ENCODE measurements around the gene TMEM272.

TMEM272 gene

DNA sequence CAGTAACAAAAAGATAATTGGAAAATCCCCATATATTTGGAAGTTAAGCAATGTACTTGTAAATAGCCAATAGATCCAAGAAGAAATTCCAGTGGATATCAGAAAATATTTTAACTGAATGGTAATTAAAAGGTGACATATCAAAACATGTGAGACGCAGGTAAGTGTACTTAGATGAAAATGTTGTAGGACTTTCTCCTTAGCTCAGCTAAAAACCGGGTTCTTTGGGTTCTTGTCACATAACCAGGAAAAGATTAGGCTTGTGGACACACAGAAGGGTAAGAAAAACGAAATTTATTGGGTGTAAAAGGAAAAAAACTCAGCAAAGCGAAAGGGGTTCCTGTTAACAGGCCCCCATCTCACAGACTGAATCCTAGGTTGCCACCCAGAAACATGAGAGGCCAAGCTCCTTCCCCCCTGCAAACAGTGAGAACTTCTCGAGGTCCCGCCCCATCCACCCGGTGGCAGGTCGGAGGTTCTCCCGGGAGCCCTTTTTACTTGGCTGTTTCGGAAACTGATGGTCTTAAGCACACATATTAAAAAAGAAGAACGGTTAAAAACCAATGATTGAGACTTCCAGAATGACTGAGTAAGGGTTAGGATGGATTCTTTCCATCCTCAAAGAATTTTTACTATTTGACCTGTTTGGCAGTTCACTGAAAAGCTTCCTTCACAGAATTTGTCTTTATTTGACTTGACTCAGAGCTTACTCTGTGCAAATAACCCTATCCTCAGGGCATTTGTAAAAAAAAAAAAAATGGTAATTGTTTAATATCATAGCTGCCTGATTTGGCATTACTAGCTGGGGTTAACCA lies 13.7 kb upstream of the TMEM272 start:
- CTCF ChIA-PET, result interaction anchor here (0.5 to 1.0 kb wide), 2 partner anchors 9 to 193 kb away, joined by 3 read pairs; no protein-coding TSS in a partner anchor
- no peak for TF ChIP-seq BHLHE40 (IDR thresholded peaks at IDR 0.05; ENCODE audit: borderline replicate concordance)
- no peak for TF ChIP-seq CTBP1 (IDR thresholded peaks at IDR 0.05; ENCODE audit: borderline replicate concordance)
- TF ChIP-seq HDGF (IDR thresholded peaks at IDR 0.05; ENCODE audit: borderline replicate concordance), result no peak
- TF ChIP-seq SP1 (IDR thresholded peaks at IDR 0.05), result no peak
- no peak for TF ChIP-seq TARDBP (IDR thresholded peaks at IDR 0.05)
- TF ChIP-seq ARNT (IDR thresholded peaks at IDR 0.05), result no peak
- TF ChIP-seq ELF4 (IDR thresholded peaks at IDR 0.05), result no peak
- no peak for TF ChIP-seq LEF1 (IDR thresholded peaks at IDR 0.05; ENCODE audit: borderline replicate concordance)
- TF ChIP-seq FOXM1 (IDR thresholded peaks at IDR 0.05; ENCODE audit: borderline replicate concordance), result no peak
- TF ChIP-seq, protein P1, sequence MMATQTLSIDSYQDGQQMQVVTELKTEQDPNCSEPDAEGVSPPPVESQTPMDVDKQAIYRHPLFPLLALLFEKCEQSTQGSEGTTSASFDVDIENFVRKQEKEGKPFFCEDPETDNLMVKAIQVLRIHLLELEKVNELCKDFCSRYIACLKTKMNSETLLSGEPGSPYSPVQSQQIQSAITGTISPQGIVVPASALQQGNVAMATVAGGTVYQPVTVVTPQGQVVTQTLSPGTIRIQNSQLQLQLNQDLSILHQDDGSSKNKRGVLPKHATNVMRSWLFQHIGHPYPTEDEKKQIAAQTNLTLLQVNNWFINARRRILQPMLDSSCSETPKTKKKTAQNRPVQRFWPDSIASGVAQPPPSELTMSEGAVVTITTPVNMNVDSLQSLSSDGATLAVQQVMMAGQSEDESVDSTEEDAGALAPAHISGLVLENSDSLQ (IDR thresholded peaks at IDR 0.05), result no peak
- TF ChIP-seq ZNF384 (IDR thresholded peaks at IDR 0.05), result no peak
- no peak for TF ChIP-seq FOXK2 (IDR thresholded peaks at IDR 0.05)
- TF ChIP-seq NFRKB (IDR thresholded peaks at IDR 0.05), result no peak
- no peak for TF ChIP-seq L3MBTL2 (conservative IDR thresholded peaks at IDR 0.05)
- TF ChIP-seq SUZ12 (IDR thresholded peaks at IDR 0.05), result no peak
- no peak for TF ChIP-seq FOXA1 (IDR thresholded peaks at IDR 0.05)
- POLR2A ChIA-PET, result no interaction called here
- no peak for DNase-seq (ENCODE audit: extremely low spot score)

DNA sequence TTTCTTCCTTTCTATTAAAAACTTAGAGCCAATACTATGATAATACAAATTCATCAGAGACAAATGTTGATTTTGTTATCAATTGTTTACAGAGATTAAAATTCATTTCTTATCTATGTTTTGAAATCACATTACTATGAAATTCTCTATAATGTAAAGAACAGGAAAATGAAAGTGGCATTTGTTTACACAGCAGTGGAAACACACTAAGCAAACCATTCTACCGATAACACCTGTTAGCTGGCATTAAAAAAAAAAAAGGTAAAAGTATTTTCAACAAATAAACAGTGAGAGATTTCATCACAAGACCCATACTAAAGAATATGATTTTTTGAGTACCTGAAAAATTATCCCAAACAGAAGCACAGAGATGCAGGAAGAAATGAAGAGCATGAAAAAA lies 12.0 kb upstream of the TMEM272 start:
- no peak for TF ChIP-seq SUZ12 (IDR thresholded peaks at IDR 0.05)
- TF ChIP-seq FOXM1 (IDR thresholded peaks at IDR 0.05; ENCODE audit: borderline replicate concordance), result no peak
- TF ChIP-seq BHLHE40 (IDR thresholded peaks at IDR 0.05; ENCODE audit: borderline replicate concordance), result no peak
- TF ChIP-seq FOXA1 (IDR thresholded peaks at IDR 0.05), result no peak
- no peak for TF ChIP-seq TARDBP (IDR thresholded peaks at IDR 0.05)
- CTCF ChIA-PET, result no interaction called here
- POLR2A ChIA-PET, result no interaction called here
- no peak for DNase-seq (ENCODE audit: extremely low spot score)

DNA sequence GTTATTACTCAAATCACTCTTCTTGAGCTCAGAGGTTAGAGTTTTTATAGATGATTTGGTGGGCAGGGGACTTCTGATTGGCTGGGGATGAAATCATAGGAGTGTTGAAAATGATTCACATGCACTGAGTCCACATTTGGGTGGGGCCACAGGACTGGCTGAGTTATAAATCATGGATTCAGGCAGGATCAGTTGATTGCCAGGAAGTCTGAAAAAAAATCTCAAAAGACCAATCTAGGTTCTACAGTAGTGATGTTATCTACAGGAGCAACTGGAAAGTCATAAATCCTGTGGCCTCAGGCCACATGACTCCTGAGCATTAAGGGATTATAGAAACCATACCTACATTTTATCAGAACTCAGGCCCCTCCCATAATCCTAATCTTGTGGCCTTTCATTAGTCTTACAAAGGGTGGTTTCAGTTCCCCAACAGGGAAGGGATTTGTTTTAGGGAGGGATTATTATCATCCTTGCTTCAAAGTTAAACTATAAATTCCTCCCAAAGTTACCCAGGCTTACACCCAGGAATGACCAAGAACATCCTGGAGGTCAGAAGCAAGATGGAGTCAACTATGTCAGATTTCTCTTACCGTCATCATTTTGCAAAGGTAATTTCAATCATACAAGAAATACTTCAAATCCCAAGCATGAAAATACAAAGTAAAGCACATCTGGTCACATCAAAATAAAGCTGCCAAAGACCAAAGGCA lies 11.2 kb upstream of the TMEM272 start:
- CTCF ChIA-PET, result no interaction called here
- TF ChIP-seq SP1 (IDR thresholded peaks at IDR 0.05) (no peak), SUZ12 (IDR thresholded peaks at IDR 0.05) (no peak), ARNT (IDR thresholded peaks at IDR 0.05) (no peak), TARDBP (IDR thresholded peaks at IDR 0.05) (no peak), HDGF (IDR thresholded peaks at IDR 0.05; ENCODE audit: borderline replicate concordance) (no peak), FOXA1 (IDR thresholded peaks at IDR 0.05) (no peak), ZNF384 (IDR thresholded peaks at IDR 0.05) (no peak), NFRKB (IDR thresholded peaks at IDR 0.05) (no peak), FOXM1 (IDR thresholded peaks at IDR 0.05; ENCODE audit: borderline replicate concordance) (no peak), CTBP1 (IDR thresholded peaks at IDR 0.05; ENCODE audit: borderline replicate concordance) (no peak), ELF4 (IDR thresholded peaks at IDR 0.05) (no peak), LEF1 (IDR thresholded peaks at IDR 0.05; ENCODE audit: borderline replicate concordance) (no peak), FOXK2 (IDR thresholded peaks at IDR 0.05) (no peak), BHLHE40 (IDR thresholded peaks at IDR 0.05; ENCODE audit: borderline replicate concordance) (no peak)
- TF ChIP-seq, protein P1 (IDR thresholded peaks at IDR 0.05), result no peak
- POLR2A ChIA-PET, result no interaction called here
- DNase-seq (ENCODE audit: extremely low spot score), result no peak

DNA sequence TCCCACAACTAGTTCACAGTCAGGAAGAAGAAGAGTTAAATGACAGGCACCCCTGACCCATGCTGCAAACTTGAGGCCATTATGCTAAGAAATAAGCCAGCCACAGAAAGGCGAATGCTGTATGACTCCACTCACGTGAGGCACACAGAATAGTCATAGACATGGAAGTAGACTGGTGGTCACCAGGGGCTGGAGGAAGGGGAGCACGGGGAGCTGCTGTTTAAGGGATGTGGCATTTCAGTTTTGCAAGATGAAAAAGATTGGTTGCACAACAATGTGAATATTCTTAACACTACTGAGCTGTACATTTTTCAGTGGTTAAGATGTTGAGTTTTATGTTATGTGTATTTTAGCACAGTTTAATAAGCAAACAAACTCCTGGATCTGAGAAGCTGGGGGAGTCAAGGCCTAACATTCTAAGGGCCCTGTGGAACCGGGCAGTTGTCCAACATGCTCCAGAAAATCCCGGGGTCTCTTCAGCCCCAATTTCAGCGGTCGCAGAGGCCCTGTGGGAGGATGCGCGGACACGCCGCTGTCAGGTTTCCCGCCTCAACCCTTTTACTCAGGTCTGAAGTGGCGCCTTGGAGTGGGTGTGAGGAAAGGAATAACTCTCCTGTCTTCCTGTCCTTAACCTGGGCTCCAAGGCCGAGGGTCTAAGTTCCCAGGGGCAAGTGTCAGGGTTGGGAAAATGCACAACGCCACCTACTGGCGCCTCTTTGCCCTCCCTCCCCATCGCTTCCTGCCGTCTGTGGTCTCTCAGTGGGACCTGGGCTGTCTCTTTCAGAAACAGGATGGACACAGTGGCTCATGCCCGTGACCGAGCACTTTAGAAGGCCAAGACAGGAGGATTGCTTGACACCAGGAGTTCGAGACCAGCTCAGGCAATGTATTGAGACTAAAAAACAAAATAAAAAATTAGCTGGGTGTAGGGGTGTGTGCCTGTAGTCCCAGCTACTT lies 4.4 kb upstream of the TMEM272 start:
- TF ChIP-seq FOXK2 (IDR thresholded peaks at IDR 0.05) (no peak), ELF4 (IDR thresholded peaks at IDR 0.05) (no peak), ZNF384 (IDR thresholded peaks at IDR 0.05) (no peak), NFRKB (IDR thresholded peaks at IDR 0.05) (no peak), LEF1 (IDR thresholded peaks at IDR 0.05; ENCODE audit: borderline replicate concordance) (no peak), SP1 (IDR thresholded peaks at IDR 0.05) (no peak), SUZ12 (IDR thresholded peaks at IDR 0.05) (no peak), HDGF (IDR thresholded peaks at IDR 0.05; ENCODE audit: borderline replicate concordance) (no peak), FOXM1 (IDR thresholded peaks at IDR 0.05; ENCODE audit: borderline replicate concordance) (no peak), BHLHE40 (IDR thresholded peaks at IDR 0.05; ENCODE audit: borderline replicate concordance) (no peak), ARNT (IDR thresholded peaks at IDR 0.05) (no peak), CTBP1 (IDR thresholded peaks at IDR 0.05; ENCODE audit: borderline replicate concordance) (no peak), L3MBTL2 (conservative IDR thresholded peaks at IDR 0.05) (no peak)
- TF ChIP-seq, protein P1 (IDR thresholded peaks at IDR 0.05), result no peak
- ChIA-PET CTCF (interaction anchor here (0.6 to 1.1 kb wide), 4 partner anchors 9 to 450 kb away, joined by 3 to 4 read pairs (median 4); no protein-coding TSS in a partner anchor), POLR2A (interaction anchor here (0.6 kb wide), 1 partner anchor 603 kb away, joined by 3 read pairs; no protein-coding TSS in a partner anchor)
- DNase-seq (ENCODE audit: extremely low spot score), result peak; percentile 74

All from HEK293T (cell line).